GM12872 (cell line): Measurements from ENCODE around the gene MS4A12.

ENCODE experiments used
- TF ChIP-seq, protein P1 (sequence below): IDR thresholded peaks from 3 replicates; pipeline ENCODE4 v1.5.1; 2011; ENCODE audit warnings: low read depth, mild to moderate bottlenecking, low read length, moderate library complexity; ENCODE audit not compliant: insufficient read depth

Gene MS4A12

DNA sequence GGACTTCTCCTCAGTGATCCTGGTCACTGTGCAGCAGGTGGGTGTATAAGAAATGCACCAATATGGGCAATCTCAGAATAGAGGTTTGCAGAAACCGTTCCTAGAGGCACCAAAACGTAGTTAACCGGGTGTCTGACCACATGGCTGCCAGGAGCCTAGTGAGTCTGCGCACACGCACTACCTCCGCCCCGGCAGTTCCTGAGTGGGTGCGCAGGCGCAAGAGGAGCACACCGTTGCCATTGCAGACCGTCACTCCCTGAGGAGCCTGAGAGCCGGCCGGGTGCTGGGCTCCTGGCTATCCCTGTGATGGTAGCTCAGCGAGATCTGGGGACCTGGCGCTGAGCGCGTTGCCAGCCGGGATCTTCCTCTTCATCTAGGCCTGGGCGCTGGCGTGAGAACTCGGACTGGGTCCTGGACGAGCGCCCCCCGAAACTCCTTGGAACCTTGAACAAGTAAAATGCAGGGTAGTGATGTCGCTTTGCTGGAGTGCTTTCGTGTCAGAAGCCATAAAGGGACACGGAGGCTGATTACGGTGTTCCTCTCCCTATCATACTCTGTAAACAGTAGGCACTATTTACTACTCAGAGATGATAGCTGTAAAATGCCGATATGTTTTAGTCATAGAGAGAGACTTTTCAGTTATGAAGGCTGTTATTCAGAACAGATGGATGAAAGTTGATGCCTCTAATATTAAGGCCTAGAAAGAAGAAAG is 22.7 kb downstream of the MS4A12 start, which contains the start of gene MS4A13:
Gene MS4A13 (plus strand): TSS at position 249 of the 712 bp plus-strand sequence. CDS start 2,692 bp downstream, outside the sequence.
- TF ChIP-seq, protein P1, sequence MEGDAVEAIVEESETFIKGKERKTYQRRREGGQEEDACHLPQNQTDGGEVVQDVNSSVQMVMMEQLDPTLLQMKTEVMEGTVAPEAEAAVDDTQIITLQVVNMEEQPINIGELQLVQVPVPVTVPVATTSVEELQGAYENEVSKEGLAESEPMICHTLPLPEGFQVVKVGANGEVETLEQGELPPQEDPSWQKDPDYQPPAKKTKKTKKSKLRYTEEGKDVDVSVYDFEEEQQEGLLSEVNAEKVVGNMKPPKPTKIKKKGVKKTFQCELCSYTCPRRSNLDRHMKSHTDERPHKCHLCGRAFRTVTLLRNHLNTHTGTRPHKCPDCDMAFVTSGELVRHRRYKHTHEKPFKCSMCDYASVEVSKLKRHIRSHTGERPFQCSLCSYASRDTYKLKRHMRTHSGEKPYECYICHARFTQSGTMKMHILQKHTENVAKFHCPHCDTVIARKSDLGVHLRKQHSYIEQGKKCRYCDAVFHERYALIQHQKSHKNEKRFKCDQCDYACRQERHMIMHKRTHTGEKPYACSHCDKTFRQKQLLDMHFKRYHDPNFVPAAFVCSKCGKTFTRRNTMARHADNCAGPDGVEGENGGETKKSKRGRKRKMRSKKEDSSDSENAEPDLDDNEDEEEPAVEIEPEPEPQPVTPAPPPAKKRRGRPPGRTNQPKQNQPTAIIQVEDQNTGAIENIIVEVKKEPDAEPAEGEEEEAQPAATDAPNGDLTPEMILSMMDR, result no peak

DNA sequence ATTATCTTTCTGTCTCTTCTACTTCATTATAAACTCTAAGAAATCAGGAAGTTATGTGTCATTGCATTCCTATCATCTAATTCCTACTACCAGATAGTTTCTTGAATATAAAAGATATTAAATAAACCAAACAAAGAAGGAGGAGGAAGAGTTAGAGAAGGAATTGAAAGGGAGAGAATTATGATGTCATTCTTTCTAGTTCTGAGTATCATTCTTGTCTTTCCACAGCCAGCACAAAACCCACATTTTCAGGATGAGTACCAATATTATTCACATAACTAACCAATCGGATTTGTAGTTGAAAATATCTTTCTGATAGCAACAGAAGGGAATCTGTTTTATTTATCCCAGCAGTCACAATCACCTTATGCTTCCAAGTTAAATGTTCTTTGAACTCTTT is 35.9 kb downstream of the MS4A12 start:
- TF ChIP-seq, protein P1, result no peak

DNA sequence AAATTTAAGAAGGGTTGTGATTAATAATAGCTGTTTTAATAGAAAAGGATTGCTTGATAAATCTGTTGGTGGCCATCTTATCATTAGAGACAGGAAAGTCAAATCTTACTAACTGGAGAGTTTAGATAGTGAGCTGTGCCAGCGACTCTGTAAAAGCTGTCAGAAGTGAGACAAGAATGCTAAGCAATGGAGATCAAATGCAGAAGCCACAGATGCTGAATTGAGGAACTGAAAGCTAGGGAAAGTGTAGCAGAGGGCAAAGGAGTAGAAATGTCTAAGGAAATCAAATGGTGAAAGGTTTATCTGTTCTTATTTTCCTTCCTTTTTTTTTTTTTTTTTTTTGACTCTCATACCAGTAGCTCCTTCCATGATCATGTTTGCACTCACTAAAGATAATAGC is 36.4 kb downstream of the MS4A12 start:
- TF ChIP-seq, protein P1, result no peak

DNA sequence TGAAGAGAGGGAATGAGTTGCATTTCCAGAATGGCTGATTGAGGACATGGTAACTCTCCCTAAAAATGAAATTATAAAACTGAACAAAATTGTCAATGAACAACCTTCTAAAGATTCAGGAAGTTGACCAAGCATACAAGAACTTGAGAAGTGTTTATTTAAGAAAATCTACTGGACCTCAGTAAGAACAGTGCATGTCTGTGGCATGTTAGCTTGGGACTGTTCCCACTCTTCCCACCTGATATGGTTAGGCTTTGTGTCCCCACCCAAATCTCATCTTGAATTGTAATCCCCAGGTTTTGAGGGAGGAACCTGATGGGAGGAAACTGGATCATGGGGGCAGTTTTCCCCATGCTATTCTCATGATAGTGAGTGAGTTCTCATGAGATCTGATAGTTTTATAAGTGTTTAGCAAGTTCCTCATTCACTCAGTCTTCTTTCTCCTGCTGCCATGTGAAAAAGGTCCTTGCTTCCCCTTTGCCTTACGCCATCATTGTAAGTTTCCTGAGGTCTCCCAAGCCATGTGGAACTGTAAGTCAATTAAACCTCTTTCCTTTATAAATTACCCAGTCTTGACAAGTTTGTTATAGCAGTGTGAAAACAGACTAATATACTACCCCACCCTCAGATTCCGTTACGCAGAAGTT is 38.0 kb downstream of the MS4A12 start:
- TF ChIP-seq, protein P1, result no peak

DNA sequence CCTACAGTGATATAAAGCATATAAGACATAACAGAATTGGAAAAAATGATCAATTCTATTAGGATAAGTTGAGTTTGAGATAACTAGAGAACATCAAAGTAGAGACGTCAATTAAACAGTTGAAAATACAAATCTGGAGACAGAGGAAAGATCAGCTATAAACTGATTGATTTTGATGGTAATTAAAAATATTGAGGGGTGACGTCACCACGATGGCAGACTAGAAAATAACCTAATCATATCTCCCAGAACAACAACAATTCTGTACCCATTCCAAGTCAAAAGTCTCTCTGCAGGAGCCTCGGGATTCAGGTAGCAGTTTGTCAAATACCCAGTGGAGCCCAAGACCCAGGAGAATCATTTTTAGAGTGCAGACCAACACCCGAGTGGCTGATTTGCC is 51.5 kb downstream of the MS4A12 start:
- TF ChIP-seq, protein P1, result no peak
